HG03139 (cell line): ENCODE data around the gene OR2M4.
"Not testable (repeated sequence)": the region's sequence is repeated elsewhere in the genome, so short reads cannot be mapped to it uniquely, and the experiment has no call there.

Experiments used
- ATAC-seq: cut with Tn5 transposase; IDR thresholded peaks from one replicate; pipeline ENCODE4 v1.9.1; 2021; ENCODE audit not compliant: unreplicated experiment

OR2M4 gene

GRCh38 chr1:248231117-248231516 lies at the start of gene OR2M4:
Gene OR2M4, plus strand, starts transcription at chr1:248231417. Its CDS starts 7,512 bp downstream, at chr1:248238929.
- no peak for ATAC-seq

GRCh38 chr1:248183996-248184395 lies 47.2 kb upstream of the OR2M4 start:
- no peak for ATAC-seq

GRCh38 chr1:248187363-248187762 lies 43.9 kb upstream of the OR2M4 start:
- no peak for ATAC-seq

- no peak for ATAC-seq
These were observed 42.2 kb upstream of the OR2M4 start for GRCh38 chr1:248189026-248189425.

GRCh38 chr1:248194117-248194516 lies 37.1 kb upstream of the OR2M4 start:
- no peak for ATAC-seq

- ATAC-seq = no peak
These were observed 34.3 kb upstream of the OR2M4 start, which contains the start of gene OR2M3 for GRCh38 chr1:248196965-248197364. Gene OR2M3, plus strand, starts transcription at chr1:248197265. Its CDS starts 5,803 bp downstream, at chr1:248203068.

- ATAC-seq = no peak
These were observed 15.3 kb upstream of the OR2M4 start for GRCh38 chr1:248215880-248216279.

GRCh38 chr1:248225537-248225936 lies 5.7 kb upstream of the OR2M4 start:
- no peak for ATAC-seq

GRCh38 chr1:248229360-248229908 lies 1.8 kb upstream of the OR2M4 start:
- no peak for ATAC-seq

- no peak for ATAC-seq
These were observed 8.3 kb downstream of the OR2M4 start for GRCh38 chr1:248239478-248239877.

- peak; percentile 86 for ATAC-seq
These were observed 12.0 kb downstream of the OR2M4 start for GRCh38 chr1:248243204-248243603.

- ATAC-seq = not testable (repeated sequence)
These were observed 28.1 kb downstream of the OR2M4 start for GRCh38 chr1:248259309-248259708.

- ATAC-seq = no peak
These were observed 37.0 kb downstream of the OR2M4 start for GRCh38 chr1:248268178-248268577.

GRCh38 chr1:248273225-248273624 lies 42.0 kb downstream of the OR2M4 start:
- ATAC-seq = not testable (repeated sequence)

- no peak for ATAC-seq
These were observed 46.7 kb downstream of the OR2M4 start, which contains the start of gene OR2T33 for GRCh38 chr1:248277876-248278275. Gene OR2T33, minus strand, starts transcription at chr1:248277976. Its CDS starts 4,162 bp downstream, at chr1:248273814.

- ATAC-seq = no peak
These were observed 57.2 kb downstream of the OR2M4 start for GRCh38 chr1:248288391-248288790.
